ENCODE data around the gene CILP. TPM values are rescaled to one million over a fixed set of nuclear protein-coding genes. Genes with fewer than 3 reads are reported as not detected.

Gene CILP
- polyA plus RNA-seq, 3 donors from 2014 or later = 0.06 TPM; not detected in 2

- Mint-ChIP-seq H3K4me1 (peaks cover 1 to 17% of the 10 kb centered on the region in 2 donors), H3K27ac (no peak overlapping the region), H3K4me3 (no peak overlapping the region), H3K36me3 (peaks cover 3 to 20% (median 5%) of the 10 kb centered on the region in 3 donors), H3K9me3 (no peaks in the 10 kb centered on the region), H3K27me3 (ENCODE audit: low read depth in 3 of 3) (no peaks in the 10 kb centered on the region)
- DNase-seq = no peak
Observed at GRCh38 chr15:65175511-65175910, 35.8 kb downstream of the CILP start.

- Mint-ChIP-seq H3K27me3 (ENCODE audit: low read depth in 3 of 3) (no peaks in the 10 kb centered on the region), H3K36me3 (peaks cover 3 to 17% (median 5%) of the 10 kb centered on the region in 3 donors), H3K4me3 (no peak overlapping the region), H3K4me1 (peaks cover 1 to 9% of the 10 kb centered on the region in 2 donors), H3K27ac (no peak overlapping the region), H3K9me3 (no peaks in the 10 kb centered on the region)
- no peak for DNase-seq
Observed at GRCh38 chr15:65174509-65174908, 36.8 kb downstream of the CILP start.

- no peak overlapping the region for H3K4me3 Mint-ChIP-seq
Observed at GRCh38 chr15:65172531-65172930, 38.7 kb downstream of the CILP start.

GRCh38 chr15:65171428-65171827, 39.8 kb downstream of the CILP start:
- H3K36me3 Mint-ChIP-seq = peaks cover 5 to 6% (median 6%) of the 10 kb centered on the region in 3 donors
- no peak overlapping the region for H3K4me3 Mint-ChIP-seq
- no peaks in the 10 kb centered on the region for H3K9me3 Mint-ChIP-seq
- no peak for DNase-seq
- H3K27ac Mint-ChIP-seq = no peak overlapping the region
- H3K4me1 Mint-ChIP-seq = peaks cover 1 to 2% of the 10 kb centered on the region in 2 donors
- peaks cover 0 to 1% (median 0%) of the 10 kb centered on the region in 3 donors for H3K27me3 Mint-ChIP-seq (ENCODE audit: low read depth in 3 of 3)

More at GRCh38 chr15:65172531-65172930, 38.7 kb downstream of the CILP start:
- Mint-ChIP-seq H3K9me3 (no peaks in the 10 kb centered on the region), H3K27ac (no peak overlapping the region), H3K36me3 (peaks cover 3 to 9% (median 5%) of the 10 kb centered on the region in 3 donors), H3K27me3 (ENCODE audit: low read depth in 3 of 3) (peaks cover 0 to 1% (median 0%) of the 10 kb centered on the region in 3 donors), H3K4me1 (peaks cover 0 to 1% of the 10 kb centered on the region in 2 donors)
- DNase-seq = no peak

GRCh38 chr15:65165875-65166274, 45.4 kb downstream of the CILP start:
- Mint-ChIP-seq H3K9me3 (no peaks in the 10 kb centered on the region), H3K4me3 (no peak overlapping the region), H3K27me3 (ENCODE audit: low read depth in 3 of 3) (peaks cover 0 to 1% (median 0%) of the 10 kb centered on the region in 3 donors), H3K27ac (no peak overlapping the region), H3K36me3 (peaks cover 6 to 8% (median 6%) of the 10 kb centered on the region in 3 donors), H3K4me1 (peaks cover 0 to 21% of the 10 kb centered on the region in 2 donors)
- no peak for DNase-seq

- Mint-ChIP-seq H3K27me3 (ENCODE audit: low read depth in 3 of 3) (peaks cover 0 to 3% (median 0%) of the 10 kb centered on the region in 3 donors), H3K36me3 (peaks cover 6 to 11% (median 6%) of the 10 kb centered on the region in 3 donors), H3K4me3 (no peak overlapping the region), H3K4me1 (peaks cover 0 to 24% of the 10 kb centered on the region in 2 donors), H3K27ac (no peak overlapping the region), H3K9me3 (no peaks in the 10 kb centered on the region)
- DNase-seq = no peak
Observed at GRCh38 chr15:65164139-65164538, 47.1 kb downstream of the CILP start.

- peaks cover 6 to 11% (median 8%) of the 10 kb centered on the region in 3 donors for H3K36me3 Mint-ChIP-seq
- peaks cover 0 to 24% of the 10 kb centered on the region in 2 donors for H3K4me1 Mint-ChIP-seq
- peaks cover 0 to 2% (median 0%) of the 10 kb centered on the region in 3 donors for H3K27me3 Mint-ChIP-seq (ENCODE audit: low read depth in 3 of 3)
- no peak for DNase-seq
- H3K27ac Mint-ChIP-seq = no peak overlapping the region
- H3K9me3 Mint-ChIP-seq = no peaks in the 10 kb centered on the region
- H3K4me3 Mint-ChIP-seq = no peak overlapping the region
Observed at GRCh38 chr15:65163041-65163440, 48.2 kb downstream of the CILP start.

GRCh38 chr15:65156692-65157091, 54.6 kb downstream of the CILP start:
- peaks cover 22 to 47% (median 23%) of the 10 kb centered on the region in 3 donors for H3K36me3 Mint-ChIP-seq
- H3K4me3 Mint-ChIP-seq = no peak overlapping the region
- no peak overlapping the region for H3K27ac Mint-ChIP-seq
- no peaks in the 10 kb centered on the region for H3K9me3 Mint-ChIP-seq
- DNase-seq = no peak
- H3K27me3 Mint-ChIP-seq (ENCODE audit: low read depth in 3 of 3) = peaks cover 0 to 2% (median 0%) of the 10 kb centered on the region in 3 donors
- H3K4me1 Mint-ChIP-seq = peaks cover 0 to 5% of the 10 kb centered on the region in 2 donors

GRCh38 chr15:65154720-65155119, 56.6 kb downstream of the CILP start:
- Mint-ChIP-seq H3K4me3 (no peak overlapping the region), H3K27ac (peak overlapping the region in 2 of 6 donors; percentile 22 to 46), H3K36me3 (peaks cover 20 to 51% (median 22%) of the 10 kb centered on the region in 3 donors), H3K4me1 (no peaks in the 10 kb centered on the region), H3K27me3 (ENCODE audit: low read depth in 3 of 3) (no peaks in the 10 kb centered on the region), H3K9me3 (no peaks in the 10 kb centered on the region)
- no peak for DNase-seq

GRCh38 chr15:65147902-65148301, 63.4 kb downstream of the CILP start:
- Mint-ChIP-seq H3K27ac (peak overlapping the region in 1 of 6 donors; percentile 8), H3K9me3 (no peaks in the 10 kb centered on the region), H3K4me3 (no peak overlapping the region), H3K27me3 (ENCODE audit: low read depth in 3 of 3) (peaks cover 0 to 1% (median 0%) of the 10 kb centered on the region in 3 donors), H3K36me3 (peaks cover 0 to 9% (median 4%) of the 10 kb centered on the region in 3 donors), H3K4me1 (no peaks in the 10 kb centered on the region)
- DNase-seq = no peak

GRCh38 chr15:65146438-65146837, 64.8 kb downstream of the CILP start:
- H3K4me3 Mint-ChIP-seq = no peak overlapping the region
- peak overlapping the region in 5 of 6 donors; percentile 3 to 69 (median 38) for H3K27ac Mint-ChIP-seq
- peaks cover 0 to 1% (median 0%) of the 10 kb centered on the region in 3 donors for H3K27me3 Mint-ChIP-seq (ENCODE audit: low read depth in 3 of 3)
- no peak for DNase-seq
- peaks cover 0 to 4% (median 2%) of the 10 kb centered on the region in 3 donors for H3K36me3 Mint-ChIP-seq
- H3K4me1 Mint-ChIP-seq = no peaks in the 10 kb centered on the region
- no peaks in the 10 kb centered on the region for H3K9me3 Mint-ChIP-seq

Other genes with a start within 250 kb of the CILP start
- 100 to 1,000 TPM; 112 to 198 (median 121) TPM for gene SPG21, start 221.6 kb downstream of the CILP start, polyA plus RNA-seq
- gene MTFMT, start 181.8 kb downstream of the CILP start, polyA plus RNA-seq = 10 to 100 TPM; 17.9 to 28.4 (median 18.8) TPM
- not detected for gene SLC51B, start 166.1 kb downstream of the CILP start, polyA plus RNA-seq
- not detected for gene RASL12, start 143.5 kb downstream of the CILP start, polyA plus RNA-seq
- not detected for gene KBTBD13, start 134.7 kb downstream of the CILP start, polyA plus RNA-seq
- under 1 TPM; 0.26 to 0.53 (median 0.43) TPM for gene UBAP1L, start 96.3 kb downstream of the CILP start, polyA plus RNA-seq
- gene PDCD7, start 77.7 kb downstream of the CILP start, polyA plus RNA-seq = 10 to 100 TPM in 2 of 3 donors, 1 to 10 TPM in 1; 8.9 to 14.7 (median 14.4) TPM
- gene CLPX, start 26.1 kb downstream of the CILP start, polyA plus RNA-seq = 10 to 100 TPM; 18.5 to 36.0 (median 23.4) TPM
- gene PARP16, start 75.4 kb upstream of the CILP start, polyA plus RNA-seq = 10 to 100 TPM; 17.1 to 28.3 (median 17.4) TPM
- gene RNU5A-1, start 84.6 kb upstream of the CILP start, polyA plus RNA-seq = not detected
- gene RNU5B-1, start 93.2 kb upstream of the CILP start, polyA plus RNA-seq = not detected
- gene IGDCC3, start 166.5 kb upstream of the CILP start, polyA plus RNA-seq = not detected
- under 1 TPM in 2 of 3 donors, not detected in 1; 0.18 to 0.25 TPM for gene IGDCC4, start 211.5 kb upstream of the CILP start, polyA plus RNA-seq